Endothelial cell of umbilical vein (primary cell): ENCODE results near the gene PTPRH. TPM values are rescaled to one million over a fixed set of nuclear protein-coding genes. Genes with fewer than 3 reads are reported as not detected.

Source experiments
- BruUV-seq: library from RNA; stranded (reverse); fragments of 400-500 nt; replicated peaks from 2 replicates; lab custom pipeline; 2021; lab: Mats Ljungman, UMichigan
- CTCF ChIA-PET: fragments of 300-600, 350-600 bp; sonication (Branson Sonifier 250); formaldehyde crosslinking; loops from one replicate; lab custom pipeline; 2021; ENCODE audit warnings: antibody characterized with exemption, inconsistent platforms; lab: Charles Lee
- POLR2A ChIA-PET: fragments of 300-600, 350-600 bp; sonication (Branson Sonifier 250); formaldehyde crosslinking; loops from one replicate; lab custom pipeline; 2021; ENCODE audit warnings: antibody characterized with exemption, inconsistent platforms; lab: Charles Lee
- DNase-seq: peaks from one replicate; pipeline ENCODE4 v3.0.0-alpha.2; 2011; ENCODE audit warnings: low read depth, low spot score
- FAIRE-seq: peaks from 2 replicates; lab custom pipeline; 2011; peaks lifted over from hg19 to GRCh38; lab: Jason Lieb, UNC
- H2AFZ ChIP-seq: 2 replicates; pipeline ENCODE4 v1.6.0; 2012; ENCODE audit warnings: low read depth, low read length, control low read depth, inconsistent platforms
- H3K27ac ChIP-seq: 2 replicates; pipeline ENCODE4 v1.5.1; 2011; ENCODE audit warnings: low read depth, mild to moderate bottlenecking, control low read depth, low read length, moderate library complexity; ENCODE audit not compliant: insufficient read depth
- H3K27me3 ChIP-seq, 2 experiments: 2 replicates each; pipeline versions ENCODE4 v1.6.0 to v1.6.1; 2011; ENCODE audit warnings: low read length in 2 of 2, mixed read lengths in 1 of 2; ENCODE audit not compliant: control insufficient read depth in 2 of 2, insufficient read depth in 2 of 2
- H3K36me3 ChIP-seq, 2 experiments: 2 replicates in 1 of 2; 3 replicates in 1 of 2; pipeline ENCODE4 v1.5.1; 2011; ENCODE audit warnings: low read length in 2 of 2, mild to moderate bottlenecking in 1 of 2, moderate library complexity in 1 of 2; ENCODE audit not compliant: control insufficient read depth in 2 of 2, insufficient read depth in 2 of 2; ENCODE audit errors: extremely low read depth in 1 of 2
- H3K4me1 ChIP-seq: 3 replicates; pipeline ENCODE4 v1.5.1; 2011; ENCODE audit warnings: mild to moderate bottlenecking, low read length; ENCODE audit not compliant: control insufficient read depth, insufficient read depth; ENCODE audit errors: extremely low read depth
- H3K4me2 ChIP-seq: 2 replicates; pipeline ENCODE4 v1.6.1; 2011; ENCODE audit warnings: low read length, control low read depth, mixed read lengths; ENCODE audit not compliant: insufficient read depth
- H3K4me3 ChIP-seq, 3 experiments: fragments of 200-600 bp in 1 of 3; sonication (generic), shearing (Covaris generic) in 1 of 3; replicated peaks in 1 of 3; 2 replicates each; pipeline ENCODE4 v1.5.1; 2011 to 2016; ENCODE audit warnings: control low read depth in 3 of 3, low read length in 3 of 3, mild to moderate bottlenecking in 2 of 3, inconsistent platforms in 1 of 3, low read depth in 1 of 3, moderate library complexity in 1 of 3; ENCODE audit not compliant: insufficient read depth in 1 of 3
- H3K79me2 ChIP-seq: 2 replicates; pipeline ENCODE4 v1.6.0; 2012; ENCODE audit warnings: low read length, inconsistent platforms; ENCODE audit not compliant: control insufficient read depth, insufficient read depth
- H3K9ac ChIP-seq: replicated peaks from 2 replicates; pipeline ENCODE3; 2011; ENCODE audit warnings: low read length, control low read depth; ENCODE audit not compliant: insufficient read depth; ENCODE audit errors: extremely low read depth
- H3K9me1 ChIP-seq: replicated peaks from 3 replicates; pipeline ENCODE4 v1.6.0; 2011; ENCODE audit warnings: mild to moderate bottlenecking, low read length; ENCODE audit not compliant: control insufficient read depth, insufficient read depth; ENCODE audit errors: extremely low read depth
- H3K9me3 ChIP-seq: replicated peaks from 2 replicates; pipeline ENCODE4 v1.5.1; 2012; ENCODE audit warnings: low read length, inconsistent platforms; ENCODE audit not compliant: control insufficient read depth, insufficient read depth
- H4K20me1 ChIP-seq: replicated peaks from 2 replicates; pipeline ENCODE3; 2011; ENCODE audit warnings: mild to moderate bottlenecking, low read length; ENCODE audit not compliant: control insufficient read depth, insufficient read depth; ENCODE audit errors: extremely low read depth
- CTCF ChIP-seq, 2 donors: IDR thresholded peaks; 1 replicate in 1 of 2; 2 replicates in 1 of 2; pipeline ENCODE4 v1.5.1; 2011; ENCODE audit warnings: low read length in 2 of 2, mild to moderate bottlenecking in 2 of 2, moderate library complexity in 2 of 2, control low read depth in 1 of 2, inconsistent platforms in 1 of 2, low read depth in 1 of 2; ENCODE audit not compliant: insufficient read depth in 1 of 2; ENCODE audit errors: extremely low read depth in 1 of 2
- EZH2 ChIP-seq: IDR thresholded peaks from 2 replicates; pipeline ENCODE4 v1.6.1; 2012; ENCODE audit warnings: borderline replicate concordance, low read depth, mild to moderate bottlenecking, moderate library complexity, low read length, inconsistent platforms; ENCODE audit not compliant: severe bottlenecking
- FOS ChIP-seq: IDR thresholded peaks from 2 replicates; pipeline ENCODE4 v1.6.1; 2011; ENCODE audit warnings: mild to moderate bottlenecking, low read length, moderate library complexity, borderline replicate concordance; ENCODE audit not compliant: insufficient read depth
- GATA2 ChIP-seq: IDR thresholded peaks from 2 replicates; pipeline ENCODE4 v1.7.0; 2011; ENCODE audit warnings: low read depth, mild to moderate bottlenecking, moderate library complexity, mixed read lengths, low read length; ENCODE audit not compliant: insufficient read length, insufficient read depth
- JUN ChIP-seq: IDR thresholded peaks from 2 replicates; pipeline ENCODE4 v1.6.1; 2011; ENCODE audit warnings: borderline replicate concordance, low read depth; ENCODE audit not compliant: insufficient read length, insufficient read depth
- MAX ChIP-seq: IDR thresholded peaks from 2 replicates; pipeline ENCODE4 v1.6.1; 2011; ENCODE audit not compliant: insufficient read depth, insufficient read length
- MYC ChIP-seq: IDR thresholded peaks from one replicate; pipeline ENCODE4 v1.6.1; 2011; ENCODE audit warnings: mild to moderate bottlenecking, low read depth, low read length
- POLR2A ChIP-seq: IDR thresholded peaks from 2 replicates; pipeline ENCODE4 v1.6.1; 2012; ENCODE audit warnings: low read depth, mild to moderate bottlenecking, control low read depth, low read length
- POLR2AphosphoS5 ChIP-seq: IDR thresholded peaks from 2 replicates; pipeline ENCODE4 v1.6.1; 2012; ENCODE audit warnings: low read depth, mild to moderate bottlenecking, control low read depth, low read length, moderate library complexity; ENCODE audit not compliant: insufficient read depth
- dilution Hi-C: fragments of 300-500 bp; cut with MboI; formaldehyde crosslinking; loops from one replicate; pipeline ENCODE4 v1.15.0; 2019; ENCODE audit warnings: low sequenced_read_pairs; ENCODE audit not compliant: extremely low pct_ligation_motif_present
- intact Hi-C: fragments of 100-400 bp; cut with micrococcal nuclease; formaldehyde crosslinking; loops from one replicate; pipeline ENCODE4 v1.10.0; 2022
- polyA plus RNA-seq, 4 experiments: library from polyadenylated mRNA; depleted of rRNA in 3 of 4; stranded (reverse) in 3 of 4; unstranded in 1 of 4; fragments of >200 nt; gene quantifications; 2 replicates each; pipeline versions ENCODE4 v1.2.1 to v1.2.3, GENCODE V29; 2011 to 2012; ENCODE audit warnings: missing spikeins in 1 of 4
- total RNA-seq: library from RNA; stranded (reverse); gene quantifications from 2 replicates; pipeline ENCODE4 v1.2.3, GENCODE V29; 2021

Gene PTPRH
- total and polyA plus RNA-seq, 2 donors (not counting 3 experiments of a cell fraction or from before 2014, with no cell fraction given), result 0.14 to 1.00 TPM

GRCh38 chr19:55213547-55213946, 4.2 kb upstream of the PTPRH start:
- Histone ChIP-seq H3K9me1 (no peaks in the 10 kb centered on the region), H3K27me3 (no peaks in the 10 kb centered on the region), H2AFZ (no peak overlapping the region), H3K9me3 (no peaks in the 10 kb centered on the region), H3K36me3 (no peaks in the 10 kb centered on the region), H3K4me2 (no peak overlapping the region), H3K79me2 (no peaks in the 10 kb centered on the region), H3K4me3 (no peak overlapping the region), H4K20me1 (no peaks in the 10 kb centered on the region), H3K27ac (no peak overlapping the region), H3K9ac (no peak overlapping the region), H3K4me1 (peaks cover 23% of the 10 kb centered on the region)
- no peak for FAIRE-seq
- POLR2A ChIA-PET, result no interaction called here
- dilution Hi-C loops, result no loop called here
- BruUV-seq, result no TSS peak
- DNase-seq, result no peak
- TF ChIP-seq EZH2 (no peak), CTCF (IDR thresholded peaks at IDR 0.05; ENCODE audit: extremely low read depth in 1 of 2, insufficient read depth in 1 of 2, low read depth in 1 of 2, low read length in 2 of 2) (no peak), MYC (no peak), FOS (no peak), POLR2A (no peak), MAX (no peak), POLR2AphosphoS5 (no peak), GATA2 (no peak), JUN (no peak)
- CTCF ChIA-PET, result no interaction called here
- intact Hi-C loops, result no loop called here
